ENCODE results near the gene IFNL2.

IFNL2 gene

GRCh38 chr19:39253374-39254149, 14.6 kb upstream of the IFNL2 start:
- DNase-seq (ENCODE audit: low read depth, low spot score): no peak
- ChIA-PET POLR2A (no interaction called here), CTCF (interaction anchor here (0.9 kb wide), 1 partner anchor 144 kb away, joined by 3 read pairs; no protein-coding TSS in a partner anchor)
- no peak overlapping the region for H3K4me3 ChIP-seq (ENCODE audit: low read depth, low read length)
- no peak for TF ChIP-seq CTCF (IDR thresholded peaks at IDR 0.05; ENCODE audit: insufficient read depth, low read length, missing control alignments)

GRCh38 chr19:39254531-39255345, 13.5 kb upstream of the IFNL2 start:
- ChIA-PET POLR2A (no interaction called here), CTCF (interaction anchor here (0.9 to 1.7 kb wide), 2 partner anchors 73 to 145 kb away, joined by 3 read pairs; no protein-coding TSS in a partner anchor)
- DNase-seq (ENCODE audit: low read depth, low spot score): no peak
- TF ChIP-seq CTCF (IDR thresholded peaks at IDR 0.05; ENCODE audit: insufficient read depth, low read length, missing control alignments): no peak
- H3K4me3 ChIP-seq (ENCODE audit: low read depth, low read length): no peak overlapping the region

GRCh38 chr19:39257227-39257626, 11.0 kb upstream of the IFNL2 start:
- ChIA-PET POLR2A (no interaction called here), CTCF (no interaction called here)
- H3K4me3 ChIP-seq (ENCODE audit: low read depth, low read length): no peak overlapping the region
- DNase-seq (ENCODE audit: low read depth, low spot score): no peak
- TF ChIP-seq CTCF (IDR thresholded peaks at IDR 0.05; ENCODE audit: insufficient read depth, low read length, missing control alignments): no peak

- ChIA-PET CTCF (interaction anchor here (0.8 to 1.0 kb wide), 2 partner anchors 65 to 210 kb away, joined by 3 read pairs; no protein-coding TSS in a partner anchor), POLR2A (no interaction called here)
- no peak for DNase-seq (ENCODE audit: low read depth, low spot score)
- no peak for TF ChIP-seq CTCF (IDR thresholded peaks at IDR 0.05; ENCODE audit: insufficient read depth, low read length, missing control alignments)
- H3K4me3 ChIP-seq (ENCODE audit: low read depth, low read length): no peak overlapping the region
These were observed 6.5 kb upstream of the IFNL2 start for GRCh38 chr19:39261704-39262103.

- CTCF ChIA-PET: interaction anchor here (0.8 to 1.0 kb wide), 2 partner anchors 64 to 211 kb away, joined by 3 read pairs; no protein-coding TSS in a partner anchor
- TF ChIP-seq CTCF (IDR thresholded peaks at IDR 0.05; ENCODE audit: insufficient read depth, low read length, missing control alignments): no peak
- no peak for DNase-seq (ENCODE audit: low read depth, low spot score)
- no peak overlapping the region for H3K4me3 ChIP-seq (ENCODE audit: low read depth, low read length)
- POLR2A ChIA-PET: no interaction called here
These were observed 5.7 kb upstream of the IFNL2 start for GRCh38 chr19:39262496-39262895.

GRCh38 chr19:39263912-39264305, 4.3 kb upstream of the IFNL2 start:
- H3K4me3 ChIP-seq (ENCODE audit: low read depth, low read length): no peak overlapping the region

More at GRCh38 chr19:39263912-39264305, 4.3 kb upstream of the IFNL2 start:
- DNase-seq (ENCODE audit: low read depth, low spot score): no peak
- no peak for TF ChIP-seq CTCF (IDR thresholded peaks at IDR 0.05; ENCODE audit: insufficient read depth, low read length, missing control alignments)
- POLR2A ChIA-PET: no interaction called here
- CTCF ChIA-PET: interaction anchor here (1.0 kb wide), 1 partner anchor 142 kb away, joined by 3 read pairs; no protein-coding TSS in a partner anchor
